ENCODE results near the gene SDF4. TPM values are rescaled to one million over a fixed set of nuclear protein-coding genes. Genes with fewer than 3 reads are reported as not detected.

Gene SDF4
- total RNA-seq, 4 donors from 2014 or later: 51.0 to 94.2 (median 79.4) TPM

- Histone ChIP-seq H3K27ac (no peak overlapping the region), H3K4me1 (no peaks in the 10 kb centered on the region), H3K27me3 (peaks cover 36 to 46% (median 45%) of the 10 kb centered on the region in 3 donors), H3K9me3 (no peaks in the 10 kb centered on the region), H3K4me3 (no peak overlapping the region), H3K36me3 (no peaks in the 10 kb centered on the region)
- no peak for ATAC-seq
- DNase-seq: no peak
- in situ Hi-C loops (cut with MboI; ENCODE audit: low sequenced_read_pairs in 4 of 4): no loop called here
- intact Hi-C loops (cut with DNase I; ENCODE audit: low total_unique reads): no loop called here
- TF ChIP-seq CTCF (IDR thresholded peaks at IDR 0.05 in 4 of 5, conservative IDR thresholded peaks at IDR 0.05 in 1 of 5): no peak
- TF ChIP-seq POLR2A (IDR thresholded peaks at IDR 0.05): no peak
Measured at GRCh38 chr1:1241588-1242219, 9.9 kb upstream of the SDF4 start.

GRCh38 chr1:1240822-1241587, 9.2 kb upstream of the SDF4 start:
- in situ Hi-C loops (cut with MboI; ENCODE audit: low sequenced_read_pairs in 4 of 4): no loop called here

GRCh38 chr1:1240348-1240732, 8.5 kb upstream of the SDF4 start:
- H3K27me3 ChIP-seq: peaks cover 29 to 36% (median 34%) of the 10 kb centered on the region in 3 donors
- intact Hi-C loops (cut with DNase I; ENCODE audit: low total_unique reads): no loop called here

More at GRCh38 chr1:1240822-1241587, 9.2 kb upstream of the SDF4 start:
- DNase-seq: no peak
- Histone ChIP-seq H3K36me3 (no peaks in the 10 kb centered on the region), H3K4me1 (no peaks in the 10 kb centered on the region), H3K27me3 (peaks cover 33 to 42% (median 40%) of the 10 kb centered on the region in 3 donors), H3K27ac (no peak overlapping the region), H3K4me3 (no peak overlapping the region), H3K9me3 (no peaks in the 10 kb centered on the region)
- no peak for TF ChIP-seq CTCF (IDR thresholded peaks at IDR 0.05 in 4 of 5, conservative IDR thresholded peaks at IDR 0.05 in 1 of 5)
- no peak for TF ChIP-seq POLR2A (IDR thresholded peaks at IDR 0.05)
- intact Hi-C loops (cut with DNase I; ENCODE audit: low total_unique reads): no loop called here
- no peak for ATAC-seq

GRCh38 chr1:1239614-1240347, 8.0 kb upstream of the SDF4 start:
- intact Hi-C loops (cut with DNase I; ENCODE audit: low total_unique reads): no loop called here
- H3K4me1 ChIP-seq: no peaks in the 10 kb centered on the region
- TF ChIP-seq CTCF (IDR thresholded peaks at IDR 0.05 in 4 of 5, conservative IDR thresholded peaks at IDR 0.05 in 1 of 5) (no peak), POLR2A (IDR thresholded peaks at IDR 0.05) (no peak)
- no peak overlapping the region for H3K27ac ChIP-seq
- no peaks in the 10 kb centered on the region for H3K36me3 ChIP-seq
- ATAC-seq (no peak), DNase-seq (no peak)
- no peak overlapping the region for H3K4me3 ChIP-seq
- H3K27me3 ChIP-seq: peaks cover 27 to 33% (median 32%) of the 10 kb centered on the region in 3 donors
- H3K9me3 ChIP-seq: no peaks in the 10 kb centered on the region
- in situ Hi-C loops (cut with MboI; ENCODE audit: low sequenced_read_pairs in 4 of 4): no loop called here

More at GRCh38 chr1:1240348-1240732, 8.5 kb upstream of the SDF4 start:
- DNase-seq (no peak), ATAC-seq (no peak)
- H3K4me1 ChIP-seq: no peaks in the 10 kb centered on the region
- in situ Hi-C loops (cut with MboI; ENCODE audit: low sequenced_read_pairs in 4 of 4): no loop called here
- H3K36me3 ChIP-seq: no peaks in the 10 kb centered on the region
- H3K9me3 ChIP-seq: no peaks in the 10 kb centered on the region
- no peak overlapping the region for H3K27ac ChIP-seq
- H3K4me3 ChIP-seq: no peak overlapping the region
- TF ChIP-seq POLR2A (IDR thresholded peaks at IDR 0.05) (no peak), CTCF (IDR thresholded peaks at IDR 0.05 in 4 of 5, conservative IDR thresholded peaks at IDR 0.05 in 1 of 5) (no peak)

Data from gastrocnemius medialis (tissue), 4 donors.